GM23248 (cell line): Measurements from ENCODE around the gene PCID2.

Source experiments
- EZH2 ChIP-seq: fragments of 200-600 bp; sonication (generic); IDR thresholded peaks from 2 replicates; pipeline ENCODE4 v1.6.1; 2018; ENCODE audit warnings: antibody characterized with exemption, mild to moderate bottlenecking; ENCODE audit not compliant: insufficient read depth, poor library complexity, severe bottlenecking
- EZH2phosphoT487 ChIP-seq: fragments of 200-600 bp; sonication (generic); IDR thresholded peaks from 2 replicates; pipeline ENCODE4 v1.6.1; 2018; ENCODE audit warnings: antibody characterized with exemption, moderate library complexity, mild to moderate bottlenecking, low read depth; ENCODE audit not compliant: insufficient read depth

GRCh38 chr13:113190181-113190580 lies 18.3 kb downstream of the PCID2 start:
- no peak for TF ChIP-seq EZH2
- TF ChIP-seq EZH2phosphoT487: no peak
